22Rv1 (cell line): ENCODE data around the gene SORBS1.

Experiments used
- ZFX ChIP-seq: fragments of 450-650 bp; IDR thresholded peaks from 2 replicates; pipeline ENCODE4 v1.6.1; 2017; ENCODE audit warnings: antibody characterized with exemption, borderline replicate concordance
- TF ChIP-seq, protein P1 (sequence below): fragments of 450-650 bp; IDR thresholded peaks from 2 replicates; pipeline ENCODE4 v1.5.1; 2017; ENCODE audit warnings: mild to moderate bottlenecking

DNA sequence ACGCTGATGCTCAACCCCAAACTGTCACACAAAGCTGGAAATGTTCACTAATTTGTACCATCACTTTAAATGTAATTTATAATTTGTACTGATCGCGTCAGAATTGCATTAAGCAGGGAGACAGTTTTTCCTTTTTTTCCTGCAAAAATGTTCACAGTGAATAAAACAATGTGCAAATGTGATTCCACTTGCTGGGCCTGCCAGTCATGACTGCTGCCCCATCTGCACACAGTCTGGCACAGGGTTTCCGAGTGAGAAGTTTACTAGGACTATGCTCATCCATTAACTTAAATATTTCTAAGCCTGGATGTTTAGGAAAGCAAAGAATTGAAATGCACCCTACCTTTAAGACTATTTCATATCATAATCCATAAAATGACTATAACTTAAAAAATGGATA lies 99.6 kb downstream of the SORBS1 start:
- TF ChIP-seq, protein P1, sequence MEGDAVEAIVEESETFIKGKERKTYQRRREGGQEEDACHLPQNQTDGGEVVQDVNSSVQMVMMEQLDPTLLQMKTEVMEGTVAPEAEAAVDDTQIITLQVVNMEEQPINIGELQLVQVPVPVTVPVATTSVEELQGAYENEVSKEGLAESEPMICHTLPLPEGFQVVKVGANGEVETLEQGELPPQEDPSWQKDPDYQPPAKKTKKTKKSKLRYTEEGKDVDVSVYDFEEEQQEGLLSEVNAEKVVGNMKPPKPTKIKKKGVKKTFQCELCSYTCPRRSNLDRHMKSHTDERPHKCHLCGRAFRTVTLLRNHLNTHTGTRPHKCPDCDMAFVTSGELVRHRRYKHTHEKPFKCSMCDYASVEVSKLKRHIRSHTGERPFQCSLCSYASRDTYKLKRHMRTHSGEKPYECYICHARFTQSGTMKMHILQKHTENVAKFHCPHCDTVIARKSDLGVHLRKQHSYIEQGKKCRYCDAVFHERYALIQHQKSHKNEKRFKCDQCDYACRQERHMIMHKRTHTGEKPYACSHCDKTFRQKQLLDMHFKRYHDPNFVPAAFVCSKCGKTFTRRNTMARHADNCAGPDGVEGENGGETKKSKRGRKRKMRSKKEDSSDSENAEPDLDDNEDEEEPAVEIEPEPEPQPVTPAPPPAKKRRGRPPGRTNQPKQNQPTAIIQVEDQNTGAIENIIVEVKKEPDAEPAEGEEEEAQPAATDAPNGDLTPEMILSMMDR = no peak
- TF ChIP-seq ZFX = no peak
